Measurements from ENCODE around the gene TSPAN4. TPM values are rescaled to one million over a fixed set of nuclear protein-coding genes. Genes with fewer than 3 reads are reported as not detected.

Gene TSPAN4
- total and polyA plus RNA-seq, 3 donors from 2014 or later: 47.2 to 87.0 (median 49.1) TPM

DNA sequence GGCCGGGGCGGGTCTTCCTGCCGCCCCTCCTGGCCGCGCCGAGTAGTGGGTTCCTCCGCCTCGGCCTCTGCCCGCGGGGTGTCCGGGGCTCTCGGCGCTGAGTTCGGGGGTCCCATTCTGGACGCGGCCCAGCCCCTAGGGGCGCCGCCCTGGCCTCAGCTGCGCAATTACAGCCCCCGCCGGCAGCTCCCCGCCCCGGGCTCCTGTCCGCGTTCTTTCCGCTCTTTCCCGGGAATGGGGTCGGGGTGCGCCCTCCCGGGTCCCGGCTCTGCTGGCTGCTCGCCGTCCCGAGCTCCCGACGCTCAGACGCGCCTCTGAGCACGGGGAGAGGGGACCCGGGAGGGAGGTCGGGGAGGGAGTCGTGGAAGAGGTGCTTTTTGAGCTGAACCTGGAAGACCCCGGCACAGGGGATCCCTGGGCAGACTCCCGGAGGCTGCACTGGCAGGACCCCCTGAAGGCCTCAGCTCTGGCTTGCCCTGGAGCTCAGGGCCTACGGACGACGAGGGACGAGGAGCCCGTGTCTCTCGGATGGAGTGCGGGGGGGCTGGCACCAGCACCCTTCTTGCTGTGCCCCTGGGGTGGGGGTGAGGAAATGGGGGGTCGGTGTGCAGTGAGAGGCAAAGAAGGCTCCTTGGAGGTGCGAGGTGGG, 558 bp downstream of the TSPAN4 start:
- DNase-seq: no peak
- Histone ChIP-seq H3K4me1 (peaks cover 44% of the 10 kb centered on the region), H3K27me3 (no peaks in the 10 kb centered on the region), H3K36me3 (ENCODE audit: low read depth, missing control alignments) (no peaks in the 10 kb centered on the region), H3K9me3 (no peaks in the 10 kb centered on the region), H3K4me3 (peak overlapping the region; percentile 85 to 94), H3K27ac (peak overlapping the region; percentile 89 to 97)
- intact Hi-C loops (cut with DNase I; ENCODE audit: low total_unique reads): no loop called here
- TF ChIP-seq, protein P1, sequence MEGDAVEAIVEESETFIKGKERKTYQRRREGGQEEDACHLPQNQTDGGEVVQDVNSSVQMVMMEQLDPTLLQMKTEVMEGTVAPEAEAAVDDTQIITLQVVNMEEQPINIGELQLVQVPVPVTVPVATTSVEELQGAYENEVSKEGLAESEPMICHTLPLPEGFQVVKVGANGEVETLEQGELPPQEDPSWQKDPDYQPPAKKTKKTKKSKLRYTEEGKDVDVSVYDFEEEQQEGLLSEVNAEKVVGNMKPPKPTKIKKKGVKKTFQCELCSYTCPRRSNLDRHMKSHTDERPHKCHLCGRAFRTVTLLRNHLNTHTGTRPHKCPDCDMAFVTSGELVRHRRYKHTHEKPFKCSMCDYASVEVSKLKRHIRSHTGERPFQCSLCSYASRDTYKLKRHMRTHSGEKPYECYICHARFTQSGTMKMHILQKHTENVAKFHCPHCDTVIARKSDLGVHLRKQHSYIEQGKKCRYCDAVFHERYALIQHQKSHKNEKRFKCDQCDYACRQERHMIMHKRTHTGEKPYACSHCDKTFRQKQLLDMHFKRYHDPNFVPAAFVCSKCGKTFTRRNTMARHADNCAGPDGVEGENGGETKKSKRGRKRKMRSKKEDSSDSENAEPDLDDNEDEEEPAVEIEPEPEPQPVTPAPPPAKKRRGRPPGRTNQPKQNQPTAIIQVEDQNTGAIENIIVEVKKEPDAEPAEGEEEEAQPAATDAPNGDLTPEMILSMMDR (IDR thresholded peaks at IDR 0.05): no peak
- TF ChIP-seq POLR2A (IDR thresholded peaks at IDR 0.05): no peak
- 1% methylated on average over 45 of the region's 53 CpGs; no CpG with 5 or more reads in 1 of the 2 donors for WGBS, 2 donors

GRCh38 chr11:843818-844692, 1.4 kb downstream of the TSPAN4 start:
- Histone ChIP-seq H3K27me3 (no peaks in the 10 kb centered on the region), H3K36me3 (ENCODE audit: low read depth, missing control alignments) (no peaks in the 10 kb centered on the region), H3K9me3 (no peaks in the 10 kb centered on the region), H3K27ac (peak overlapping the region; percentile 89 to 97), H3K4me1 (peaks cover 52% of the 10 kb centered on the region), H3K4me3 (peak overlapping the region; percentile 26 to 85)
- TF ChIP-seq, protein P1 (IDR thresholded peaks at IDR 0.05): no peak
- 0 to 7% methylated on average over 1 to 25 of the region's 25 CpGs for WGBS, 2 donors
- peak; percentile 90 for DNase-seq
- intact Hi-C loops (cut with DNase I; ENCODE audit: low total_unique reads): no loop called here

GRCh38 chr11:844693-845644, 2.3 kb downstream of the TSPAN4 start:
- intact Hi-C loops (cut with DNase I; ENCODE audit: low total_unique reads): no loop called here
- no peak for TF ChIP-seq POLR2A (IDR thresholded peaks at IDR 0.05)
- TF ChIP-seq, protein P1 (IDR thresholded peaks at IDR 0.05): no peak
- peak; percentile 93 for DNase-seq
- peaks cover 55% of the 10 kb centered on the region for H3K4me1 ChIP-seq
- WGBS, 2 donors: 32 to 69% methylated on average over 14 to 27 of the region's 31 CpGs
- H3K4me3 ChIP-seq: peak overlapping the region; percentile 26 to 85
- no peaks in the 10 kb centered on the region for H3K9me3 ChIP-seq
- H3K36me3 ChIP-seq (ENCODE audit: low read depth, missing control alignments): no peaks in the 10 kb centered on the region
- no peaks in the 10 kb centered on the region for H3K27me3 ChIP-seq
- peak overlapping the region; percentile 89 to 97 for H3K27ac ChIP-seq

- no peak for DNase-seq
- Histone ChIP-seq H3K27ac (peak overlapping the region; percentile 89 to 97), H3K9me3 (no peaks in the 10 kb centered on the region), H3K27me3 (no peaks in the 10 kb centered on the region), H3K4me3 (no peak overlapping the region), H3K36me3 (ENCODE audit: low read depth, missing control alignments) (no peaks in the 10 kb centered on the region), H3K4me1 (peaks cover 62% of the 10 kb centered on the region)
- TF ChIP-seq, protein P1 (IDR thresholded peaks at IDR 0.05): no peak
- no peak for TF ChIP-seq POLR2A (IDR thresholded peaks at IDR 0.05)
- WGBS, 2 donors: 45 to 60% methylated on average over 2 to 8 of the region's 8 CpGs
- intact Hi-C loops (cut with DNase I; ENCODE audit: low total_unique reads): no loop called here
These were observed 3.3 kb downstream of the TSPAN4 start for GRCh38 chr11:845872-846495.

Measured in testis (tissue), 3 donors.